HG03558 (cell line): ENCODE measurements around the gene ZDHHC3.
"Not testable (repeated sequence)": the region's sequence is repeated elsewhere in the genome, so short reads cannot be mapped to it uniquely, and the experiment has no call there.

Source experiments
- ATAC-seq: cut with Tn5 transposase; IDR thresholded peaks from one replicate; pipeline ENCODE4 v1.9.1; 2021; ENCODE audit warnings: moderate number of reproducible peaks; ENCODE audit not compliant: unreplicated experiment; ENCODE audit errors: extremely low read depth

ZDHHC3 gene

GRCh38 chr3:44999782-45000181 is 23.8 kb upstream of the ZDHHC3 start:
- no peak for ATAC-seq

GRCh38 chr3:44996556-44996969 is 20.6 kb upstream of the ZDHHC3 start:
- no peak for ATAC-seq

GRCh38 chr3:44995142-44995770 is 19.3 kb upstream of the ZDHHC3 start:
- no peak for ATAC-seq

GRCh38 chr3:44993471-44994205 is 17.7 kb upstream of the ZDHHC3 start:
- no peak for ATAC-seq

- no peak for ATAC-seq
Observed at GRCh38 chr3:44992555-44993470, 16.8 kb upstream of the ZDHHC3 start.

GRCh38 chr3:44991326-44991725 is 15.4 kb upstream of the ZDHHC3 start:
- no peak for ATAC-seq

DNA sequence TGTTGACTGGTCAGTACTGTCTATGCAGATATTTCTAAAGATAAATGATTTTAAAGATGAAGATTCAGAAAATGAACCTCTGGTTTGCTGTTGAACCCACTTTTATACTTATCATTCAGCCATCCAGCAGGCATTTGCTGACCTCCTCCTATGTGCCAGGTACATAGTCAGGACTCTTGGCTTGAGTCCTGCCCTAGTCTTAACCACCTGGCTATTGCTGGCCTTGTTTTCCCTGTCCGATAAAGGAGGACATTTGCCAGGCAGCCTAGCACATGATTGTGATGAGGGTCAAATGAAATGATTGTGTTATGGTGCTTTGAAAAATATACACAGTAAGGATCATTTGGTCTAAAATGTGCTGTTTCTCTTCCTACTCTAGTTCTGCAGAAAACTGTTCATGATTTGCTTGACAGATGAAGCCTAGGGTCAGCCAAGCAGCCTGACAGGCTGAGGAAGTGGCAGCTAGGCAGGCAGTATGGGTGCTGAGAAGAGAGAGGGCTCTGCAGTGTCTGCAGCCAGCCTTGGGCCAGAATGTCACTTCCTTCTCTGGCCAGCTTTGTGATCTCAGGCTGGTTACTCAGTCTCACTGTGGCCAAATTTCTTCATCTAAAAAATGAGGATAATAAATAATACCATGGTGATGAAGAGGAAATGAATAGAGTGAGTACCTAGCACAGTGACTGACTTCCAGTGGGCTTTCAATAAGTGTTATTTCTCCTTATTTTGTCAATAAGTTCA is 13.8 kb upstream of the ZDHHC3 start:
- ATAC-seq: no peak

DNA sequence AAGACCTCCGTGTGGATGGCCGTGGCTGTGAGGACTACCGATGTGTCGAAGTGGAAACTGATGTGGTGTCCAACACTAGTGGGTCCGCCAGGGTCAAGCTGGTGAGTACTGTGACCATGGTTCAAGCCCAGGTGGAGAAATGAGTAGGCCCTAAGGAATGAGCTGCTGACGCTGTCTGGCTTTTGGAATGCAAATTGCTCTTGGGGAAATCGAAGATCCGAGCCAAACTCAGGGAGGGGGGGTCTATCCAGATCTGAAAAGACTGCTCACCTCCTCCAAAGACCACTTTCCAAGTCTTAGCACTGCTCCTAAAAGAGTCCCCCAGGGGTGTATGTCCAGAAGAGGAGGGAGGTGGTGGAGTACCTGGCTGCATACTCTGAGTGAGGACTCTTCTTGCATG is 13.2 kb upstream of the ZDHHC3 start:
- ATAC-seq: no peak

DNA sequence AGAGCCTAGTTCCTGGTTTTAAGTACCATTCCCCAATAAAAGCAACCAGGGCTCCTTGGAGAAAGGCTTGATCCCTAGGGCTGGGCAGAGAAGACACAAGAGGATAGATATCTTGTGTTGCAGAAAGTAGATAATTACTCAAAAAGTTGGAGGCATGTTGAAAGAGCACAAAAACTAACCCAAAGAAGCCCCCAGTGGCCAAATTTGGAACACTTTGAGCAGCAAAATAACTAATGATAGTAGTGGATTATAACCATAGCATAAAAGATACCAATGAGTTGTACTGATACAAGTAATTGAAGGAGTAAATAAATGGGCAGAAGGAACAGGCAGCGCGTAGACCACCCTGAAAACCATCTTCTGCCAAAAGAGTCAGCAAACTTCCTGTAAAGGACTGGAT is 12.1 kb upstream of the ZDHHC3 start:
- ATAC-seq: no peak

- ATAC-seq: no peak
Observed at GRCh38 chr3:44987332-44987731, 11.4 kb upstream of the ZDHHC3 start.

GRCh38 chr3:44986330-44986729 is 10.4 kb upstream of the ZDHHC3 start:
- not testable (repeated sequence) for ATAC-seq

DNA sequence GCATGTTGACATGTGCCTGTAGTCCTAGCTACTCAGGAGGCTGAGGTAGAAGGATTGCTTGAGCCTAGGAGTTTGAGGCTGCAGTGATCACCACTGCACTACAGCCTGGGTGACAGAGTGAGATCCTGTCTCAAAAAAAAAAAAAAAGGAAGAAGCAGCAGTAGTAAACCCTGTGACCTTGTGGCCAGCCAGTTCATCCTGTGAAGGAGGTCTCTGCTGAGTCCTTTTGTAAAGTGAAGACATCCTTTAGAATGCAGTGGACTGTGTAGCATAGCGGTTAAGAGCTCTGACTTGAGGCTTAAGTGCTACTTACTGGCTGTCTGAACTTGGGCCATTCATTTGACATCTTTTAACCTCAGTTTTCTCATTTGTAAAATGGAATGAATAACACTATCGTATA is 8.4 kb upstream of the ZDHHC3 start:
- ATAC-seq: no peak

DNA sequence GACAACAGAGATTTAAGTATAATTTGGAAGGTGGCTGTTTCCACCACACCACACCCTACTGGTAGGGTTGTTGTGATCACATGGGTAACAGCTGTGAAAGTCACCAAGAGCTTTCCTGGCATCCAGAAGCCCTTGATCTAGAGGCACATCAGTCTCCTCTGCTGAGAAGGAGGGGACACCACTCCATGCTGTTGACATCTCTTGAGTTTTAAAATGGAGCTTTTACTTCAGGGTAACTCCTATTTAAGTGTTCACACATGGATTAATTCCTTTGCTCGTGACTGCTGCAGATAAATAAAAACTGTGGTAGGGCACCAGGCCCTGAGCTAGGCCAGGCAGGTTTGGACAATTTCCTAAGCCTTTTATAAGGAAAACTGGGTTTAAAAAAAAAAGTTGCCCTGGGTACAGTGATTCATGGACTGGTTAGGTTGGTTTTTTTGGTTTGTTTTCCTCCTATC is 7.5 kb upstream of the ZDHHC3 start:
- no peak for ATAC-seq

- ATAC-seq: no peak
Observed at GRCh38 chr3:44982817-44983216, 6.8 kb upstream of the ZDHHC3 start.

DNA sequence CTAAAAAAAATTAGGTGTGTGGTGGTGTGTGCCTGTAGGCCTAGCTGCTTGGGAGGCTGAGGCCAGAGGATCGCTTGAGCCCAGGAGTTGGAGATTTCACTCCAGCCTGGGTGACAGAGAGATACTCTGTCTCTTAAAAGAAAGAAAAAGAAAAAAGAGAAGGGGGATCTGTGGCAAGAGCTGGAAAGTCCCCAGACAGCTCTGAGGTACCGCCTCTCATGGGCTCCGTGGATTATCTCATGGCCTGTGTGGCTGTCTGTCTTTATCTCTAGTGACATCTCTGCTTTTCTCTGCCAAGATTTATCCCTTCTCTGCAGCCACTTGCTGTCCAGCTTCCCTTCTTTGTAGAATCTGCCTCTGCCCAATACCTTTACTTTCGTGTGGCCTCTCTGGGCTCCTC is 5.8 kb upstream of the ZDHHC3 start:
- ATAC-seq: no peak

- ATAC-seq: no peak
Observed at GRCh38 chr3:44981220-44981619, 5.2 kb upstream of the ZDHHC3 start.

- ATAC-seq: no peak
Observed at GRCh38 chr3:44974416-44974815, 1.6 kb downstream of the ZDHHC3 start.

DNA sequence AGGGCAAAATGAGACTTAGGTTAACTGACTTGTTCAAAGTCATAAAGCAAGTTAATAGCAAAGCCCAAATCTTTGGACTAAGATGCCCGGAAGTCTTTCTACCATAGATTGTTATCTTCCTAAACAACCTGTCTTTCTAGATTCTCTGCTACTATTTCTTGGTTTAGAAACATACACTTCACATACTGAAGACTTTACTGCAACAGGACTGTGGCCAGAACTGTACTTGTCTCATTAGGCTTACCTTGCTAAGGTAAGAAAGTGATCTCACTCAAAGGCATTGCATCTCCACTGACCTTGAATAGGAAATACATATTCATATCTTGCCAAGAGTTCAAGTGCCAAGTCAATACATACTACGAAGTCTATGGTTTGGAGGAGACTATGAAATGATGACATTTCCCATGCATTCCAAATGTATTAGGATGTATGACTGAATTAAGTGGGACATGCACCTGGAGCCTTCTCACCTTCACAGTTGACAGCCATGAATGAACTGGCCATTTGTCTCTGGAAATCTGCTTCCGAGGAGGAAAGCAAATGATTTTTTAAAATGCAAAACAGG is 5.0 kb downstream of the ZDHHC3 start:
- ATAC-seq: no peak

GRCh38 chr3:44969828-44970179 is 6.2 kb downstream of the ZDHHC3 start:
- no peak for ATAC-seq
